Mesodermal cell (in vitro differentiated cells): ENCODE results near the gene ZXDC.

Experiments
- H3K27ac ChIP-seq: 2 replicates; pipeline ENCODE4 v1.7.0; 2013; ENCODE audit warnings: mild to moderate bottlenecking, low read depth, low read length, moderate library complexity; ENCODE audit not compliant: severe bottlenecking
- H3K36me3 ChIP-seq: 2 replicates; pipeline ENCODE4 v1.7.1; 2013; ENCODE audit warnings: mild to moderate bottlenecking, low read length, moderate library complexity; ENCODE audit not compliant: control insufficient read depth, insufficient read depth
- H3K4me1 ChIP-seq: one replicate; pipeline ENCODE4 v1.7.1; 2013; ENCODE audit warnings: mild to moderate bottlenecking, low read length; ENCODE audit not compliant: insufficient read depth, control insufficient read depth, poor library complexity, severe bottlenecking
- H3K4me3 ChIP-seq: 2 replicates; pipeline ENCODE4 v1.7.0; 2013; ENCODE audit warnings: low read length, control low read depth, mild to moderate bottlenecking; ENCODE audit not compliant: insufficient read depth, poor library complexity, severe bottlenecking; ENCODE audit errors: extremely low read depth
- H3K9me3 ChIP-seq: 2 replicates; pipeline ENCODE4 v1.7.1; 2013; ENCODE audit warnings: mild to moderate bottlenecking, low read length, moderate library complexity; ENCODE audit not compliant: control insufficient read depth
- WGBS, 2 experiments: methylation state at CpG; one replicate each; pipeline ENCODE4 v1.1.5; 2013; ENCODE audit warnings: missing lambda C conversion rate in 2 of 2; ENCODE audit not compliant: insufficient coverage in 2 of 2; 5-methylcytosine and 5-hydroxymethylcytosine counted together

Gene ZXDC

DNA sequence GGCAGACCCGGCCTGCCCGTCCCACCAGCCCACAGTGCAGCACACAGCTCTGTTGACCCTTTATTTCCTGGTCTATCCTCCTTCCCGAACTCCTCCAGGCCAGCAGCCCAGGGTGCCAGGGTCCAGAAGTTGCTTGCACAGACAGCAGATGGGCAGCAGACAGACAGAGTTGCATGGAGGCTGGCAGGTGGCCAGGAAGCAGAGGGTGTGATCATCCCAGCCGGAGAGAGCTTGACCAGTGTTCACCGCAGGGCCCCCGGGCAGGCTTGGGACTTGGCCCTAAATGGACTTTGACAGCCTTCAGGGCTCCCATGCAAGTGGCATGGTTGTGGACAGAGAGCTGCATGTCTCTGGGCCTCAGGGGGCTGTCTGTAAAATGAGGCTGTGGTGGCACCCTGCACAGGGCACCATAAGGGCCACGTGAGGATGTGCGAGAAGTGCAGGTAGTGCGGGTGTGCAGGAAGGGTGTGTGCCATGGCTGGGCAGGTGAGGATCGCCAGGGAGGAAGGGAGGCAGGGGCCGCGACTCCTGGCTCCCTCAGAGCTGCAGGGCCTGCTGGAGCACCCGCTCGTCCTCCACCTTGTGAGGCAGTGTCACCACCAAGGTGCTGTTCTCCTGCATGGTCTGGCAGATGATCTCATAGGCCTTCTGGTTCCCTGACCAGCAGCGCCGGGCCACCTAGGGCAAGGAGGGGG, 6.3 kb upstream of the ZXDC start:
- no peak overlapping the region for H3K27ac ChIP-seq
- WGBS, 2 experiments: 94 to 97% methylated on average over 15 of the region's 16 CpGs
- H3K4me1 ChIP-seq: no peaks in the 10 kb centered on the region
- no peaks in the 10 kb centered on the region for H3K36me3 ChIP-seq
- H3K4me3 ChIP-seq: no peak overlapping the region
- H3K9me3 ChIP-seq: no peaks in the 10 kb centered on the region

DNA sequence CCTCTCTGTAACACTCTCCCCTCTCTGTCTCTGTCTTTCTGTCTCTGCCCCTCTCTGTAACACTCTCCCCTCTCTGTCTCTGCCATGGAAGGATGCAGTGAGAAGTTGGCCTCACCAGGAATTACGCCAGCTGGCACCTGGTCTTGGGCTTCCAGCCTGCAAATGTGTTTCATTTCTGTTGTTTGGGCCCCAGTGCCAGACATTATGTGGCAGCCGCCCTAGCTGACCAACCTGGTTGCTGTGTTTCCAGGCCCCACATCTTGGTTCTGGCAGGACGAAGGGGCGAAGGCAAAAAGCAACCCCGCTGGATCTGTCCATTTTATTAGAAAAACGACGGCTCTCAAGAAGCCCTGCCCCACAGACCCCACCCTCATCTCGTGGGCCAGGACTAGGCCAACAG, 5.2 kb upstream of the ZXDC start:
- Histone ChIP-seq H3K9me3 (no peaks in the 10 kb centered on the region), H3K36me3 (no peaks in the 10 kb centered on the region), H3K27ac (no peak overlapping the region), H3K4me3 (no peak overlapping the region), H3K4me1 (no peaks in the 10 kb centered on the region)
- 90 to 95% methylated on average over 5 of the region's 8 CpGs for WGBS, 2 experiments

DNA sequence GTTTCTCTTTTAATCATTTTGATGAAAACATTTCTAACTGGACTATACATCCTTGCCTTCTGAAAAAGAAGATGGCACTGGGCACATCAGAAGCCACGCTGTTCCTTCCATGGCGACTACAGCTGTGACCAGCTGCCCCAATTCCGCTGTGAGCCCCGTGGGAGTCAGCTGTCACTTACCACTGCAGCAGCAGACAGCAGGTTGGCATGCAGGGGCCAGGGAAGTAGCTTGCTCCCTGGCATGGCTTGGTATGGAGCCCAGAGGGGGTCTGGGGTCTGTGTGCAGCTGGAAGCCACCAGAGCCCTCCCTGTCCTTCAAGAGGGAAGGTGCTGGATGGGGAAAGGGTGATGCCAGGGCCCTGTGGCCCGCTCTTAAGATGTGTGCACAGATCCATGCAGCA, 4.5 kb upstream of the ZXDC start:
- WGBS, 2 experiments: 87 to 91% methylated on average over 4 to 5 of the region's 5 CpGs
- Histone ChIP-seq H3K9me3 (no peaks in the 10 kb centered on the region), H3K27ac (no peak overlapping the region), H3K4me3 (no peak overlapping the region), H3K36me3 (no peaks in the 10 kb centered on the region), H3K4me1 (no peaks in the 10 kb centered on the region)

DNA sequence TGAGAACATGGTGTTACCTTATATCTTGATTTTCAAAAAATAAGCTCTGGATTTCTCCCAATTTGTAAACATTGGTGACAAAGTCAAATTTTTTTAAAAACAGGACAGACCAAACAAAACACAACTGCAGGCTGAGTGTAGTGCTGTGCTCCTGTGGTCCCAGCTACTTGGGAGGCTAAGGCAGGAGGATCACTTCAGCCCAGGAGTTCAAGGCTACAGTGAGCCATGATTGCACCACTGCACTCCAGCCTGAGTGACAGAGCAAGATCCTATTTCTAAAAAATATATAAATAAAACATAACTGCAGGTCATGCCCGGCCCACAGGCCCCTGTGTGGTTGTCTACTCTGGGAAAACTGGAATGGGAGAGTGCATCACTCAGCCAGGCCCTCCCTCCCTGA, 4.0 kb upstream of the ZXDC start:
- no CpG with 5 or more reads among the region's 1 CpG for WGBS, 2 experiments
- Histone ChIP-seq H3K4me1 (no peaks in the 10 kb centered on the region), H3K9me3 (no peaks in the 10 kb centered on the region), H3K27ac (no peak overlapping the region), H3K4me3 (no peak overlapping the region), H3K36me3 (no peaks in the 10 kb centered on the region)

DNA sequence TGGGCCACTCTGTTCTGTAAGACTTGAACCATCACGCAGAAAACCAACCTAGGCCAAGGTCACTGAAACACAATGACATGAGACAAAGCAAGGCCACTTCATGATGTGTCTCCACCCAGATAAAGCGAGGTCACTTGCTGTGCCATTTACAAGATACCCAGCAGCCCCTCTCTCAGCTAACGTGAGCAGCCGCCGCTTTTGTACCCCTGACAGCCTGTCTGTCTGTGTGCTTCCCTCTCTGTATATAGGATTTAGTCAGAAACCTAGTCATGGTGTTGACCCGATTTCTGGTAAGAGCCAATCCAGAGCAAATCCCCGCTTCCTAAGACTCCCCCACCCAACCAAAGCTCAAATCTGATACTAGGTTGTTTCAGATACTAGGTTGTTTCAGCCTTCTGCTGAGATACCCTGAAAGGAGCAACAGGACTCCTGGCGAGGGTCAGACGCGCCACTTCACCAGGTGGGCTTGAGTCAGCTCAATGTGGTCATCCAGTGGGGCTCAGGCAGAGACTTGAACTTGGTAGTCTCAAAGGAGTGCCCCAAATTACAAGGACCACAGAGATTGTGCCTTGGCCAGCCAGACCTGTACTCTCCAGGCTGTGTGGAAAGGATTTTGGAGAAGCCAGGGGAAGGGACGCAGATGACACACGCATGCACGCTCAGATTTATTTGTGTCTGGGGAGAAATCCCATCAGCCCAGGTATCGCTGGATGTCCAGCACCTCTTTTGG, 3.1 kb upstream of the ZXDC start:
- no peak overlapping the region for H3K4me3 ChIP-seq
- no peaks in the 10 kb centered on the region for H3K36me3 ChIP-seq
- no peaks in the 10 kb centered on the region for H3K9me3 ChIP-seq
- no peaks in the 10 kb centered on the region for H3K4me1 ChIP-seq
- H3K27ac ChIP-seq: no peak overlapping the region
- 93 to 97% methylated on average over 9 to 11 of the region's 14 CpGs for WGBS, 2 experiments

DNA sequence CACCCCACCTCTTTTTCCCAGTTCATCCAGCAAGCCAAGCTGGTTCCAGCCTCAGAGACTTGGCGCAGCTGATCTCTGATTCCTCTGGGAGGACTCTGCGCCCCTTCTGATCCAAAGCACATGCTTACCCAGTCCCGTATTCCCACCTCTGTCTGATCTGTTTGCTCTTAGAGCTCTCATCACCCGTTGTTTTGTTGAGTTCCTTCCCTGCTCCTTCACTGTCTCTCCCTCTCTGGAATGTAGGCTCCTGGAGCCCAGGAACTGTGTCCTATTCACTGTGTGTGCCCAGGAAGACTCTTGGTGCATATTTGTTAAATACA, 1.3 kb upstream of the ZXDC start:
- Histone ChIP-seq H3K27ac (no peak overlapping the region), H3K4me1 (peaks cover 16% of the 10 kb centered on the region)
- WGBS, 2 experiments: 77 to 78% methylated on average over 4 of the region's 4 CpGs

DNA sequence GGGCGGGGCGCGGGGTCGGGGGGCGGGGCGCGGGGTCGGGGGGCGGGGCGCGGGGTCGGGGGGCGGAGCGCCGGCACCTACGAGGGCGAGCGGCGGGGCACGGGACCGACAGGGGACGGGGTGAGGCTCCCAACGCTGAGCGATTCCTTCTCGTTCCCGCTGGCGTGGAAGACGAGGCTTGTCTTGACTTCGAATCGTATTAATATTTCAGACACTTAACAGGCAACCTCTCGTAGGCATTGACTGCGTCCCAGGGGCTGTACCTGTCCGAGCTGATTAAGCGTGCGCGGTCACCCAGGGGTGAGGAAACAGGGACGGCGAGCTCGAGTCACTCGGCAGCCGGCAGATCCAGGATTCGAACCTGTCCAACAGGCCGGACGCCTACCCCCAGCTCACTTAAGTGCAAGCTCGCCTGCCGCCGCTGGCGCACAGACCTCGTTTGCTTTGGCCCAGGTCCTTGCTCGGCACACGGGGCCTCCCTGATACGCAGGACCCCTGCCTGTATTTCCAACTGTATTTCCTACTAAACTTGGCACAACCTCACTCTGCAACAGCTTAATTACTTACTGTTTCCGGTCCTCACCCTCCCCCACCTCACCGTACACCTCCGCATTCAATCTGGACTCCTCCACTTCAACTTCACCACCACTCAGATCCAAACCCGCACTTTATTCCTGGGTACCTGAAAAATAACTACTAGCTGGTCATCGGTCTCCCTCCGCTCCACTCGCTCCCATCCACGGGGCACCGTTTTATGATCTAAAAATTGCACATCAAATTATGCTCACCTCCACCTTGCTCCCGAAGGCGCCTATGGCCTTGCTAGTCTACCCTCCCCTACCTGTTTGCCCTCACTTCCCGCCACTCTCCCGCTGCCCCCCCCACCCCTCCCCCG, 722 bp upstream of the ZXDC start:
- WGBS, 2 experiments: 43 to 44% methylated on average over 37 to 47 of the region's 66 CpGs
- Histone ChIP-seq H3K36me3 (peaks cover 1% of the 10 kb centered on the region), H3K27ac (no peak overlapping the region), H3K4me3 (peak overlapping the region; percentile 37), H3K9me3 (no peaks in the 10 kb centered on the region), H3K4me1 (peaks cover 18% of the 10 kb centered on the region)

More for the DNA sequence above, 1.3 kb upstream of the ZXDC start:
- Histone ChIP-seq H3K4me3 (no peak overlapping the region), H3K9me3 (no peaks in the 10 kb centered on the region), H3K36me3 (no peaks in the 10 kb centered on the region)

DNA sequence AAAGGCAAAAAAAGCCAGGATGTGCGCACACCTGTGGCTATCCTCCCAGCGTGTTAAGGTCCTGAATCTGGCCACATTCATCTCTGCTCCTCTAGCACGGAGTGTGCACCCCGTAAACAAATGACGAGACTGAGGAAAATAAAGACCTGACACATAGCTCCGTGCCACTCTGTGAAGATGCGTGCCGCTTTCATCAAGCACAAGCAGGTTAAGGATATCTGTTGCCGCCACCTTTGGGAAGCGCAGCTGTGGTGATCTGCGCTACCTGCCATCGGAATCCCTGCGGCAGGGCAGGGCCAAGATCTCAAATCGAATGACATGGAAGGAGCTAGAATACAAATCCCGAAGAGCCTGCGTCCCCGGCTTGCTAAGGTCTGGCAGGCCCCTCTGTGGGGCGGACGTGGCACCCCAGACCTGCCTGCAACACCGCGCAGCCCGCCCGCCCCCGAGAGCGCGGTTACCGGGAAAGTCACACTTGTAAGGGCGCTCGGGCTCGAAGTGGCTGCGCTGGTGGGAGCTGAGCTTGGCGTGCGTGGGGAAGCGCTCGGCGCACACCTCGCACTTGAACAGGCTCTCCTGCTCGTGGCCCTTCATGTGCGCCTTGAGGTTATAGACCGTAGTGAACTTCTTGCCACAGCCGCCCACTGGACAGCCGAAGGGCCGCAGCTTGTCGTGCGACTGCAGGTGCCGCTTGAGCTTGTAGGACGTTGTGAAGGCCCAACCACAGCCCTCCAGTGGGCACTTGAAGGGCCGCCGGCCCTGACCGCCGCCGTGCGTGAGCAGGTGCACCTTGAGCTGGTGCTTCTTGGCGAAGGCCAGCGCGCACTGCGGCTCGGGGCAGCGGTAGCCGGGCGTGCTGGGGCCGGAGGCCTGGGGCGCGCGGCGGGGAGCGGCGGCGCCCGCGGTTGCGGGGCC, 936 bp downstream of the ZXDC start:
- Histone ChIP-seq H3K36me3 (peaks cover 18% of the 10 kb centered on the region), H3K9me3 (no peaks in the 10 kb centered on the region), H3K4me3 (peak overlapping the region; percentile 58), H3K27ac (no peak overlapping the region), H3K4me1 (peaks cover 18% of the 10 kb centered on the region)
- WGBS, 2 experiments: 8 to 12% methylated on average over 55 to 66 of the region's 72 CpGs

DNA sequence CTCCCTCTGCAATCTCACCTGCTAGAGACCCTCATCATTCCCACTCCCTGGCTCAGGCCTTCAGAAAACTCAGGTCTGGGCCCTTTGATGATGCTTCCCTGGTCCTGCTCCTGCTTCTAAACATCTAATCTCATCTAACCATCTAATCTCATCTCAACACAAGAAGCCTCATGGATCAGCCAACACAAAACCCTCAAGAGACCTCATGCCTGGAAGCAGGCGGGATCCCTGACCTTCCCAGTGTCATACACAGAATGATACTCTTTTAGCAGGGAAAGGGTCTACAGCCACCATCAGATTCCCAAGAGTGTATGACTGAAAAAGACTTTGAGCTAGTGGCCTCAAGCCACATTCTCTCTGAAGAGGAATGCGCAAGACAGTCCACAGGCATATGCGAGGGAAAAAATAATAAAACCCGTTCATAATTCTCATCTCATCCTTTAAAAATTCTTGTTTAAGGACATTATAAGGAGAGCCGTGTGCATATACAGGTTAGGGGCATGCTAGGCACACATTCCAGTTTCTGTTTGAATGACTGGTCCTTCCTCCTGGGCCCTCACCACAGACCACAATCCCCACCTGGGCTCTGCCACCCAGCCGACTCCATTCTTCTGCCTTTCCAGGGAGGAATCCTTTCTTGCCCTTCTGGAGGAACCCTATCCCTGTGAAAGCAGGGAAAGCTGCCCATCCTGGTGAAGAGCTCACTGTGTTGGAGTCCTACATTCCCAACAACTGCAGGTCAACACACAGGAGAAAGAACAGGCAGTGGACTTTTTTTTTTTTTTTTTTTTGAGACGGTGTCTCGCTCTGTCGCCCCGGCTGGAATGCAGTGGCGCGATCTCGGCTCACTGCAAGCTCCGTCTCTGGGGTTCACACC, 2.2 kb downstream of the ZXDC start:
- WGBS, 2 experiments: 100% methylated on average over 1 to 7 of the region's 14 CpGs
- Histone ChIP-seq H3K4me1 (peaks cover 18% of the 10 kb centered on the region), H3K27ac (no peak overlapping the region), H3K9me3 (no peaks in the 10 kb centered on the region), H3K4me3 (peak overlapping the region; percentile 9), H3K36me3 (peaks cover 30% of the 10 kb centered on the region)
